SK-N-SH (cell line): ENCODE results near the gene TNNT2. TPM values are rescaled to one million over a fixed set of nuclear protein-coding genes. Genes with fewer than 3 reads are reported as not detected.

Experiments
- CTCF ChIA-PET: fragments of 300-600, 350-600 bp; formaldehyde crosslinking; extraction: SDS; loops from one replicate; lab custom pipeline; 2021; lab: Yijun Ruan, JAX
- POLR2A ChIA-PET: fragments of 350-600 bp; sonication (Branson Sonifier 250); formaldehyde crosslinking; extraction: SDS; loops from one replicate; lab custom pipeline; 2020; ENCODE audit warnings: antibody characterized with exemption, inconsistent platforms; lab: Yijun Ruan, JAX
- DNase-seq: peaks from one replicate; pipeline ENCODE4 v3.0.0; 2012
- H2AFZ ChIP-seq: fragments of 200-600 bp; sonication (generic); 2 replicates; pipeline ENCODE4 v1.8.1; 2016; ENCODE audit warnings: antibody characterized with exemption, mild to moderate bottlenecking, low read depth
- H3F3A ChIP-seq: fragments of 200-600 bp; sonication (generic); replicated peaks from 2 replicates; pipeline ENCODE3; 2016; ENCODE audit warnings: antibody characterized with exemption, mild to moderate bottlenecking; ENCODE audit not compliant: insufficient read depth
- H3K27ac ChIP-seq, 2 experiments: fragments of 200-500 bp in 1 of 2; fragments of 200-600 bp in 1 of 2; sonication (Bioruptor generic) in 1 of 2; sonication (generic), shearing (Covaris generic) in 1 of 2; 2 replicates each; pipeline versions ENCODE4 v1.5.1 to v1.6.1; 2014 to 2016; ENCODE audit warnings: low read depth in 2 of 2, inconsistent platforms in 1 of 2, low read length in 1 of 2, mild to moderate bottlenecking in 1 of 2, mixed read lengths in 1 of 2
- H3K27me3 ChIP-seq: fragments of 200-600 bp; sonication (generic), shearing (Covaris generic); 2 replicates; pipeline ENCODE4 v1.6.1; 2016; ENCODE audit warnings: mixed run types; ENCODE audit not compliant: insufficient read depth
- H3K36me3 ChIP-seq, 2 experiments: fragments of 200-500 bp in 1 of 2; fragments of 200-600 bp in 1 of 2; sonication (Bioruptor generic) in 1 of 2; sonication (generic) in 1 of 2; replicated peaks in 1 of 2; 2 replicates each; pipeline versions ENCODE3 to v1.5.1; 2014 to 2016; ENCODE audit warnings: low read length in 1 of 2, mild to moderate bottlenecking in 1 of 2; ENCODE audit not compliant: insufficient read depth in 2 of 2, control insufficient read depth in 1 of 2
- H3K4me1 ChIP-seq, 2 experiments: fragments of 200-500 bp in 1 of 2; fragments of 200-600 bp in 1 of 2; sonication (Bioruptor generic) in 1 of 2; sonication (generic), shearing (Covaris generic) in 1 of 2; 2 replicates each; pipeline versions ENCODE4 v1.5.1 to v1.6.1; 2014 to 2016; ENCODE audit warnings: low read depth in 1 of 2, low read length in 1 of 2, mixed run types in 1 of 2; ENCODE audit not compliant: insufficient read depth in 2 of 2, control insufficient read depth in 1 of 2
- H3K4me2 ChIP-seq: fragments of 200-600 bp; sonication (generic), shearing (Covaris generic); 2 replicates; pipeline ENCODE4 v1.6.1; 2017; ENCODE audit warnings: mixed run types
- H3K4me3 ChIP-seq, 2 experiments: fragments of 200-500 bp in 1 of 2; fragments of 200-600 bp in 1 of 2; sonication (Bioruptor generic) in 1 of 2; sonication (generic), shearing (Covaris generic) in 1 of 2; 2 replicates each; pipeline versions ENCODE4 v1.5.1 to v1.8.1; 2014 to 2016; ENCODE audit warnings: low read depth in 2 of 2, inconsistent platforms in 1 of 2, low read length in 1 of 2, mild to moderate bottlenecking in 1 of 2, mixed read lengths in 1 of 2, moderate library complexity in 1 of 2
- H3K79me2 ChIP-seq: fragments of 200-600 bp; sonication (generic); 2 replicates; pipeline ENCODE4 v1.8.1; 2017; ENCODE audit warnings: mild to moderate bottlenecking; ENCODE audit not compliant: insufficient read depth
- H3K9ac ChIP-seq: fragments of 200-600 bp; sonication (generic); 2 replicates; pipeline ENCODE4 v1.6.1; 2017; ENCODE audit warnings: mixed run types
- H3K9me2 ChIP-seq: fragments of 200-600 bp; sonication (generic); 2 replicates; pipeline ENCODE4 v1.6.1; 2017; ENCODE audit warnings: mixed run types
- H3K9me3 ChIP-seq: fragments of 200-600 bp; sonication (generic); 2 replicates; pipeline ENCODE4 v1.6.1; 2017; ENCODE audit warnings: mixed run types, mild to moderate bottlenecking, moderate library complexity
- H4K20me1 ChIP-seq: fragments of 200-600 bp; sonication (generic); 2 replicates; pipeline ENCODE4 v1.6.1; 2017; ENCODE audit warnings: mild to moderate bottlenecking, mixed run types; ENCODE audit not compliant: insufficient read depth
- CHD2 ChIP-seq: fragments of 150-350 bp; IDR thresholded peaks from 2 replicates; pipeline ENCODE4 v1.6.1; 2018; ENCODE audit warnings: low read length; ENCODE audit not compliant: partially characterized antibody
- FOSL2 ChIP-seq: IDR thresholded peaks from 2 replicates; pipeline ENCODE4 v1.4.0; 2012; ENCODE audit warnings: low read depth, mild to moderate bottlenecking, moderate library complexity, borderline replicate concordance
- JUND ChIP-seq: IDR thresholded peaks from 2 replicates; pipeline ENCODE4 v1.4.0; 2012
- MXI1 ChIP-seq: IDR thresholded peaks from 2 replicates; pipeline ENCODE4 v1.6.1; 2012; ENCODE audit warnings: mild to moderate bottlenecking, low read depth, low read length, improper control_type of control experiment
- RFX5 ChIP-seq: IDR thresholded peaks from 2 replicates; pipeline ENCODE4 v1.6.1; 2012; ENCODE audit warnings: mild to moderate bottlenecking, improper control_type of control experiment, low read length
- RXRA ChIP-seq: IDR thresholded peaks from 2 replicates; pipeline ENCODE4 v1.4.0; 2012; ENCODE audit warnings: low read depth, mild to moderate bottlenecking, borderline replicate concordance
- SMC3 ChIP-seq: IDR thresholded peaks from 2 replicates; pipeline ENCODE4 v1.6.1; 2012; ENCODE audit warnings: low read depth, low read length, improper control_type of control experiment
- WGBS: methylation state at CpG from one replicate; pipeline ENCODE4 v1.1.6; 2017; ENCODE audit warnings: low lambda C conversion rate; 5-methylcytosine and 5-hydroxymethylcytosine counted together
- polyA plus RNA-seq, 3 experiments: library from polyadenylated mRNA; depleted of rRNA; stranded (reverse); fragments of >200 nt; gene quantifications; 2 replicates each; pipeline ENCODE4 v1.2.3, GENCODE V29; 2012
- TF ChIP-seq, protein P1 (sequence below): fragments of 200-600 bp; sonication (generic); IDR thresholded peaks from 2 replicates; pipeline ENCODE4 v1.6.1; 2017; ENCODE audit warnings: antibody characterized with exemption, mild to moderate bottlenecking, moderate library complexity
- TF ChIP-seq, protein P2 (sequence below): fragments of 150-350 bp; IDR thresholded peaks from 2 replicates; pipeline ENCODE4 v1.6.1; 2017; ENCODE audit warnings: antibody characterized with exemption, low read length, low read depth, borderline replicate concordance
- TF ChIP-seq, protein P3 (sequence below): fragments of 150-350 bp; IDR thresholded peaks from 2 replicates; pipeline ENCODE4 v1.6.1; 2016; ENCODE audit warnings: mild to moderate bottlenecking, low read depth, low read length

The TNNT2 gene
- polyA plus RNA-seq, 1 of the 3 experiments (the other 2 are of a cell fraction), result 0.33 TPM

DNA sequence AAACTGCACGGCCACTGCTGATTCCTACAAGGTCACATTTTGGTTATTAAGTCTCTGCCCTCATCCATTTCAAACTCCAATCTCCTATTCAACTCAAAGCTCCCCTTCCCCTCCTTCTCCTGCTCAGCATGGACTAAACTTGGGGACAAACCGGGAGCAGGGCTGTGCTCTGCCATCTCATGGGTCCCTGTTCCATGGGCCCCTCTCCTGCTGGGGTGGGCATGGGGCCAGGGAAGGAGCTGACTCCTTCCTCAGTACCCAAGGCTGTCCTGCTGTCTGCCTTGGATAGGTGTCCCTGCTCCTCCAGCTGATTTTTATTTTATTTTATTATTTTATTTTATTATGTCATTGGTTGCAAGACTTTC lies 27.1 kb downstream of the TNNT2 start:
- Histone ChIP-seq H3F3A (no peaks in the 10 kb centered on the region), H3K79me2 (no peaks in the 10 kb centered on the region), H3K4me2 (no peak overlapping the region), H3K9me3 (no peaks in the 10 kb centered on the region), H3K9me2 (no peaks in the 10 kb centered on the region), H2AFZ (no peak overlapping the region), H4K20me1 (no peaks in the 10 kb centered on the region), H3K4me3 (no peak overlapping the region), H3K27me3 (no peaks in the 10 kb centered on the region; the same call in 1 of the 2 replicates), H3K4me1 (peaks cover 0 to 7% of the 10 kb centered on the region in 2 experiments; a peak in 2 of 4 replicates), H3K9ac (no peak overlapping the region), H3K27ac (no peak overlapping the region), H3K36me3 (no peaks in the 10 kb centered on the region)
- ChIA-PET CTCF (interaction anchor here (5.9 to 7.7 kb wide), 3 partner anchors 10 to 98 kb away, joined by 103 to 143 read pairs (median 126); no protein-coding TSS in a partner anchor), POLR2A (no interaction called here)
- TF ChIP-seq MXI1, result no peak
- TF ChIP-seq, protein P1, sequence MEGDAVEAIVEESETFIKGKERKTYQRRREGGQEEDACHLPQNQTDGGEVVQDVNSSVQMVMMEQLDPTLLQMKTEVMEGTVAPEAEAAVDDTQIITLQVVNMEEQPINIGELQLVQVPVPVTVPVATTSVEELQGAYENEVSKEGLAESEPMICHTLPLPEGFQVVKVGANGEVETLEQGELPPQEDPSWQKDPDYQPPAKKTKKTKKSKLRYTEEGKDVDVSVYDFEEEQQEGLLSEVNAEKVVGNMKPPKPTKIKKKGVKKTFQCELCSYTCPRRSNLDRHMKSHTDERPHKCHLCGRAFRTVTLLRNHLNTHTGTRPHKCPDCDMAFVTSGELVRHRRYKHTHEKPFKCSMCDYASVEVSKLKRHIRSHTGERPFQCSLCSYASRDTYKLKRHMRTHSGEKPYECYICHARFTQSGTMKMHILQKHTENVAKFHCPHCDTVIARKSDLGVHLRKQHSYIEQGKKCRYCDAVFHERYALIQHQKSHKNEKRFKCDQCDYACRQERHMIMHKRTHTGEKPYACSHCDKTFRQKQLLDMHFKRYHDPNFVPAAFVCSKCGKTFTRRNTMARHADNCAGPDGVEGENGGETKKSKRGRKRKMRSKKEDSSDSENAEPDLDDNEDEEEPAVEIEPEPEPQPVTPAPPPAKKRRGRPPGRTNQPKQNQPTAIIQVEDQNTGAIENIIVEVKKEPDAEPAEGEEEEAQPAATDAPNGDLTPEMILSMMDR, result no peak
- TF ChIP-seq, protein P2, sequence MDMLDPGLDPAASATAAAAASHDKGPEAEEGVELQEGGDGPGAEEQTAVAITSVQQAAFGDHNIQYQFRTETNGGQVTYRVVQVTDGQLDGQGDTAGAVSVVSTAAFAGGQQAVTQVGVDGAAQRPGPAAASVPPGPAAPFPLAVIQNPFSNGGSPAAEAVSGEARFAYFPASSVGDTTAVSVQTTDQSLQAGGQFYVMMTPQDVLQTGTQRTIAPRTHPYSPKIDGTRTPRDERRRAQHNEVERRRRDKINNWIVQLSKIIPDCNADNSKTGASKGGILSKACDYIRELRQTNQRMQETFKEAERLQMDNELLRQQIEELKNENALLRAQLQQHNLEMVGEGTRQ, result no peak
- DNase-seq, result no peak
- 46% methylated on average over 2 of the region's 2 CpGs for WGBS

DNA sequence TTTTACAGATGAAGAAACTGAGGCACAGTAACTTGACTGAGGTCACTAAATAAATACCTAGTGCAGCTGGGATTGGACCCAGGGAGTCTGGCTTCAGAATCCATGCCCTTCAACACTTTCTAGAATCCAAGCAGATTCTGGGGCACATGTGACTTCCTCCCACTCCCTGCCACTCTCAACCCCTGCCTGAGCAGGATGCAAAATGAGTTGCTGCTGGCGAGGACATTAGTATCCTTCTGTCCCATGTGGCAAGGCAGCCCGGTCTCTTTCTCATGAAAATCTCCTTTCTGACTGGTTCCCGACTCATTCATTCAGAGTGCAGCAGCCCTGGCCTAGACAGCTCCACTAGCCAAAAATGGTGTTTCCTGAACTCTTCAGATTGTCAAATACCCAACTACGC lies 28.4 kb downstream of the TNNT2 start:
- TF ChIP-seq, protein P3, sequence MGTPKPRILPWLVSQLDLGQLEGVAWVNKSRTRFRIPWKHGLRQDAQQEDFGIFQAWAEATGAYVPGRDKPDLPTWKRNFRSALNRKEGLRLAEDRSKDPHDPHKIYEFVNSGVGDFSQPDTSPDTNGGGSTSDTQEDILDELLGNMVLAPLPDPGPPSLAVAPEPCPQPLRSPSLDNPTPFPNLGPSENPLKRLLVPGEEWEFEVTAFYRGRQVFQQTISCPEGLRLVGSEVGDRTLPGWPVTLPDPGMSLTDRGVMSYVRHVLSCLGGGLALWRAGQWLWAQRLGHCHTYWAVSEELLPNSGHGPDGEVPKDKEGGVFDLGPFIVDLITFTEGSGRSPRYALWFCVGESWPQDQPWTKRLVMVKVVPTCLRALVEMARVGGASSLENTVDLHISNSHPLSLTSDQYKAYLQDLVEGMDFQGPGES, result no peak
- no peak for TF ChIP-seq FOSL2
- no peak for TF ChIP-seq SMC3
- TF ChIP-seq RXRA, result no peak
- no peak for TF ChIP-seq JUND
- TF ChIP-seq CHD2, result no peak
- no peak for TF ChIP-seq RFX5
- H3K9me3 ChIP-seq, result no peaks in the 10 kb centered on the region
- 81% methylated on average over 4 of the region's 4 CpGs for WGBS

More for the DNA sequence above, 28.4 kb downstream of the TNNT2 start:
- ChIA-PET CTCF (interaction anchor here (0.8 to 7.7 kb wide), 15 partner anchors 11 to 123 kb away, joined by 3 to 143 read pairs (median 5); no protein-coding TSS in a partner anchor), POLR2A (no interaction called here)
- H3K9ac ChIP-seq, result no peak overlapping the region
- no peaks in the 10 kb centered on the region for H3K27me3 ChIP-seq
- no peak overlapping the region for H3K27ac ChIP-seq
- no peaks in the 10 kb centered on the region for H3K9me2 ChIP-seq
- H3K4me2 ChIP-seq, result no peak overlapping the region
- peaks cover 0 to 7% of the 10 kb centered on the region in 2 experiments; a peak in 2 of 4 replicates for H3K4me1 ChIP-seq
- no peak overlapping the region for H2AFZ ChIP-seq
- no peak overlapping the region for H3K4me3 ChIP-seq
- no peaks in the 10 kb centered on the region for H3F3A ChIP-seq
- no peaks in the 10 kb centered on the region for H3K79me2 ChIP-seq
- no peaks in the 10 kb centered on the region for H4K20me1 ChIP-seq
- no peak for DNase-seq
- H3K36me3 ChIP-seq, result no peaks in the 10 kb centered on the region
